ENCODE data around the gene FAU.
"Not testable (repeated sequence)": the region's sequence is repeated elsewhere in the genome, so short reads cannot be mapped to it uniquely, and the experiment has no call there.

The FAU gene

GRCh38 chr11:65119670-65119995 is 2.3 kb downstream of the FAU start:
- no peak for DNase-seq (ENCODE audit: low spot score)

GRCh38 chr11:65118891-65119669 is 2.9 kb downstream of the FAU start:
- not testable (repeated sequence) for DNase-seq (ENCODE audit: low spot score)

DNA sequence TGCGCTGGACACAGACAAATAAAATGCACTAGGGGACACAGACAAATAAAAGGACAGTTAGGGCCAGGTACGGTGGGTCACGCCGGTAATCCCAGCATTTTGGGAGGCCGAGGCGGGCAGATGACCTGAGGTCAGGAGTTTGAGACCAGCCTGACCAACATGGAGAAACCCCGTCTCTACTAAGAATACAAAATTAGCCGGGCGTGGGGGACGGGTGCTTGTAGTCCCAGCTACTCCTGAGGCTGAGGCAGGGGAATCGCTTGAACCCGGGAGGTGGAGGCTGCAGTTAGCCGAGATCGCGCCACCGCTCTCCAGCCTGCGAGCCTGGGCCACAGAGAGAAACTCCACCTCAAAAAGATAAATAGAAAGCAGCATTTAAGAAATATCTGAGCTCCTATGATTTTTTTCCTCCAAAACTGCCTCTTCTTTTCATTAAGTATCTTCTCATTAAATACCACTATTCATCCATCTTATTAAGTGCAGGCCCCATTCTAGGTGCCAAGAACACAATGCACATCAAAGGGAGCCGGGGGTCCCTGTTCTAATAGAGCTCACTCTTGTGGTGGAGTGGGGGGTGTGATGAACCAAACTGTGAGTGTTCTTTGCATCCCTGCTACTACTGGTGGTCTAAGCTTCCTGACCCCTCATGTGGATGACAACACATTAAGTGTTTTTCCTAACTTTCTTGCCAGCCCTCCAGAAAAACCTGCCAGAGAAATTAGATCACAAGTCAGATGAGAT is 3.7 kb downstream of the FAU start:
- no peak for DNase-seq (ENCODE audit: low spot score)

DNA sequence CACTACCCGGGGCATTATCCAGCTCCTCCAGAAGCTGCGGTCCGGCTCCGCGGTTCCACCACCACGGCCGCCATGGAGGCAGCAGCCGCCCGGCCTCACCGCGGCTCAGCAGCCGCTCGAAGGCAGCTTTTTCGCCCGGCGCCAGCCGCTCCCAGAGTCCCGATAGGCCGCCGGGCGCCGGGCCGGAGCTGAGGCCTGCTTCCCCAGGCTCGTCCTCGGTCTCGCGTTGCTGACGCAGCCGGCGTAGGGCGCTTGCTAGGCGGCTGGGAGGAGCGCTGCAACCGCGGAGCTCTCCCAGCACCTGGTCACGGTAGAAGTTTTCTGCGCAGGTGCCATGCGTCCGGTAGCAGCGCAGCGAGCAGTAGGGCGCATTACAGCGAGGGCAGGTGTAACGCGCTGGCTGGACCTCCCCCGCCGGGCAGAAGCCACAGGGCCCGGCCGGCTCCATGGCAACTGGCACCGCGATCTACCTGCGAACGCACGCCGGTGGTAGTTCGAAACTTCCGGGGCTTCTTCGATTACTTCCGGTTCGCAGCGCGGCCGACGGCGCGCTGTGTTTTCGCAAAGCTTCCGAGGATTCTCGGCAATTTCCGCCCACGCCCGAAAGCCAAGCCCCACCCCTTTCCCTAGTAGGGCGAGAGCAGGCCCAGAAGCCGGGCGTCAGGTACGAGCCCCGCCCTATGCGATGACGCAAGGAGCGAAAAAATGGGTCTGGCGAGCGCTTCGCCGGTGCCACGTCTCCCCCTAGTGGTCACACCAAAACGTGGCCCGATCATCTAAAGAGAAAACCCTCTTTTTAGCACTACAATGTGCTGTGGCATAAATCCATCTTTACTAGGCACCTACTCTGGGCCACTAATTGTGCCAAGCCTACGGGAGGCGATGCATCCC is 4.5 kb downstream of the FAU start, which contains the start of gene ZNHIT2:
ZNHIT2 (minus strand) TSS at position 496 of the 891 bp plus-strand sequence; CDS start at position 448, 48 bp downstream.
- peak; percentile 99 for DNase-seq (ENCODE audit: low spot score)

DNA sequence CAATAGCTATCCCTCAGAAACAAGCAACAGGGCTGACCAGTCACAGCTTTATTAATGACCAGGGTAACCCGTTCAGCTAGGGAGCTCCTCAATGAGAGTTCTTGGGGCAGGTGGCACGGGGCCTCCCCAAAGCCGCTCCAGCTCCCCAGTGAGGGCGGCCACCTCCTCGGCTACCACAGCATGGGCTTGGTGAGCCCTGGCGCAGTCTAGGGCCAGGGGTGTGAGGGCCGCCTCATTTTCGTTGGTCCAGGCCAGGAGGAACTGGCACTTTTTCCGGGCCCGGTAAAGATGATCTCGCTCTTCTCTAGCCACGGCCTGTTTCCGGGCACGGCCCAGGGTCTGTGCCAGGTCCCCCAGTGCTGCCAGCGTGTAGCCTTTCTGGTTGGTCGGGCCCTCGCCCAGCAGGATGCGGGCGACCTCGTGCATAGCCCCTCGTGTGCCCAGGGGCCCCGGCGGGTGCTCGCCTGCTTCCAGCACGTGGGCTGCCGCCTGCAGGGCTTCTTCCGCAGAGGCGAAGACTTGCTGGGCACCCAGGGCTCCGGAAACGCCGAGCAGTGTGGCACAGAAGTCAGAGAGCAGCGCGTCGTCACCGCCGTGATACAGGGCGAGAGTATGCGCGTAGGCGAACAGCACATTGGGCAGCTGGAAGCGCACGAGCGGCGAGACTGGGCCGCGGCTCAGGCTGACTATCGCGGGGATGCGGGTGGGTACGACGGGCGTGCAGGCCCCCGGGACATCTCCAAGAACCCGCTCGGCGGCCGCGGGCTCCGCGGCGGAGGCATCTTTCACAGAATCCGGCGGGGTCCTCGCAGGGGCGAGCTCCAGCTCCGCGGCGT is 5.3 kb downstream of the FAU start:
- DNase-seq (ENCODE audit: low spot score): peak; percentile 79

DNA sequence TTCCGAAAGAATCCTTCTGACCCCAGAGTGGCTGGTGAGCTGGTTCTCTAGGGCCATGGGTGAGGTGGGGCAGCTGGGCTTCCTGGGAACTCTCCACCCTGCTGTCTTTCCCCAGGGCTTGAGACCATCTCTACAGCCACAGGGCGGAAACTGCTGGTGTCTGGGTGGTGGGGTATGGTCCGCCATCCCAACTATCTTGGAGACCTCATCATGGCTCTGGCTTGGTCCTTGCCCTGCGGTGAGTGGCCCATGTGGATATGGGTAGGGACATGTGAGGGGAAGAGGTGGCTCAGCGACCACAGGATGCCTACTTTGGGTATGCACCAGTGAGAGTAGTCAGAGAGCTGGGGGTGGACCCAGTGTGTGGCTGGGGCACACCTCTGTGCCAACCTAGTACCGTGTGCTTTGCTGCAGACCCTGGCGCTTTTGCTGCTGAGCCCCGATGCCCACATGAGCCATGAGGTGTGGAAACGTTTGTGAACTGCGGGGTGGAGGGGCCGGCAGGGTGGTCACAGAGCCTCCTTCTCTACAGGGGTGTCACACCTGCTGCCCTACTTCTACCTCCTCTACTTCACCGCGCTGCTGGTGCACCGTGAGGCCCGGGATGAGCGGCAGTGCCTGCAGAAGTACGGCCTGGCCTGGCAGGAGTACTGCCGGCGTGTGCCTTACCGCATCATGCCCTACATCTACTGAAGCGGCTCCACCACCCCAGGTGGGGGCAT is 6.4 kb downstream of the FAU start:
- DNase-seq (ENCODE audit: low spot score): no peak

DNA sequence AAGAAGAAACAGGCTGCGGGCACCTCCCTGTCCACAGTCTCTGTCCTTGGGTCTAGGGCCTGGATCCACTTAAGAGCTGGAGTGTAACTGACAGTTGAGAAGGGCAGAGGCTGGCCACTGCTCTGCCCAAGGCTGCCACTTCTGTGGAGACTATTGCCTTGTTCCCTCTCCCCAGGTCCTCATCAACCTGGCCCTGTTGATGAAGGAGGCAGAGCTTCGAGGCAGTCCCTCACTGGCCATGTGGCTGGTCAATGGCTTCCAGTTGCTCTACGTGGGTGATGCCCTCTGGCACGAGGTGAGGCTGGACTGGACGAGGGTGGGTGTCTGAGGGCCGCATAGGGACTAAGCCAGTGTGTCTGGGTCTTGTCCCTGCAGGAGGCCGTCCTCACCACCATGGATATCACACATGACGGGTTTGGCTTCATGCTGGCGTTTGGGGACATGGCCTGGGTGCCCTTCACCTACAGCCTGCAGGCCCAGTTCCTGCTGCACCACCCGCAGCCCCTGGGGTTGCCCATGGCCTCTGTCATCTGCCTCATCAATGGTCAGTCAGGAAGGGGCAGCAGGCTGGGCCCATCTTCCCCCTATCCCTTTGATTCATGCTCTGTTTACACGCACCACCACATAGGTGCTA is 7.3 kb downstream of the FAU start:
- no peak for DNase-seq (ENCODE audit: low spot score)

GRCh38 chr11:65113839-65114238 is 8.1 kb downstream of the FAU start:
- peak; percentile 71 for DNase-seq (ENCODE audit: low spot score)

DNA sequence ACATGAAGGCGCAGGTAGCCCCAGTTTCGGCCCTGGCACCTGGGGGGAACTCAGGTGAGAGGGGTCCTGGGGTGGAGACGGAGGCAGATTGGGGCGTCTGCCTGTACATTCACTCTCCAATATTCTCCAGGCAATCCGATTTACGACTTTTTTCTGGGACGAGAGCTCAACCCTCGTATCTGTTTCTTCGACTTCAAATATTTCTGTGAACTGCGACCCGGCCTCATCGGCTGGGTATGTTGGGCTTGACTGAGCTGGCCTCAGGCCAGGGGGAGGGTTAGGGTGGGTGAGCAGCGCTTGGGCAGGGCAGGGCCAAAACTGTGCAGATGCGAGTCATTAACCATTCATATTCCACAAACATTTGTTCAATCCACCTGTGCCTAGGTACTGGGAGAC is 8.6 kb downstream of the FAU start:
- peak; percentile 87 for DNase-seq (ENCODE audit: low spot score)

DNA sequence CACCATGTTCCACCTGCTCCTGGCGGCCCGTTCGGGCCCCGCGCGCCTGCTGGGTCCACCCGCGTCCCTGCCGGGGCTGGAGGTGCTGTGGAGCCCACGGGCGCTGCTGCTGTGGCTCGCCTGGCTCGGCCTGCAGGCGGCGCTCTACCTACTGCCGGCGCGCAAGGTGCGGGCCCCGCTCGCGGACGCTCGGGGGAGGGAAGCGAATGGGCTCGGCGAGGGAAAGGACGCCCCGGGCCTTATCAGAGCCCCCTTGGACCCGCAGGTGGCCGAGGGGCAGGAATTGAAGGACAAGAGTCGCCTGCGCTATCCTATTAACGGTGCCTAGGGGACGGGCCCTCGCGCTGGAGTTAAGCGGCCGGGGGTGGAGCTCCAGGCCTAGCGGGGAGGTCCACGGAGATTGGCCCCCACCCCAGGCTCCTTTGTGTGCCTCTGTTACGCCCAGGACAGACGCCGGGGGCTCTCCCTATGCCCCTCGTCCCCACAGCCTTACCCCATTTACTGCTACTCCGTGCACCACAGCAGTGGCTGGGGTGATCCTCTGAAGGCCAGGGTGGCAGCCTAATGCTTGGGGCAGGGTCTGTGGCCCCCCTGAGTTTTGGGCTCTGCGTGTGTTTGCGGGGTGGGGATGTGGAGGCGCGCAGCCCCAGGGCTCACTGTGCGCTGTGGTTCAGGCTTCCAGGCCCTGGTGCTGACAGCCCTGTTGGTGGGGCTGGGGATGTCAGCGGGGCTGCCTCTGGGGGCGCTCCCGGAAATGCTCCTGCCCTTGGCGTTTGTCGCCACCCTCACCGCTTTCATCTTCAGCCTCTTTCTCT is 9.2 kb downstream of the FAU start:
- peak; percentile 62 for DNase-seq (ENCODE audit: low spot score)

DNA sequence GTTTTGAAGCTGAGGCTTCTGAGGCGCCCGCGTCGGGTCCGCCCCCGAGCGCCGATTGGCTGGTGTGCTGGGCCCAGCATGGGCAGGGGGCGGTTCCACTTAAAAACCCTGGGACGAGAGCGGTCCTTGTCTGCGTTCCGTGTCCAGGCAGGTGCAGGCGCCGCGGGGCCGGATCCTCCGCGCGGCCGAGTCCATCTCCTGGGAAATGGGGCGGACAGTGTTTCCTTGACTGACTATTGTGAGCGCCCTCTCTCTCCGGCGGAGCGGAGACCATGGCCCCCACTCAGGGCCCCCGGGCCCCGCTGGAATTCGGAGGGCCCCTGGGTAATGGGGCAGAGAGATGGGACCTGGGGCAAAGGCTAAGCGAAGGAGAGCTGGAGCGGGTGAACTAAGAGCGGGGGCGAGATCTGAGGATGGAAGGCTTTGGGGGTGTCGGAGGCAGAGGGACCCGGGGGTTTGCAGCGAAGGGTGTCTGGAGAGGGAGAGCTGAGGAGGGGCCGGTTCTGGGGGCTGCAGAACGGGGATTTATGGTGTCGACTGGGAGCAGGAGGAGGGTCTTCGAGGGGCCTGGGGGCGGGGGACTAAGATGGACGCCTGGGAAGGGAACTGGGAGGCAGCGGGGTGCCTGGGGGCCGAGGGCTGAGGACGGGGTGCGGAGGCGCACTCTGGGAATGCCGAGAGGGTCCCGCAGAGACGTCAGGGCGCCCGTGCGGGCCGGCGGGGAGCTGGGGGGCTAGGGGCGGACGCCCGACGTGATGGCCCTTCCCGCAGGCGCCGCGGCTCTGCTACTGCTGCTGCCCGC is 10.0 kb downstream of the FAU start, which contains the start of gene TM7SF2:
TM7SF2 (plus strand) TSS at position 129 of the 802 bp plus-strand sequence; CDS start at position 273, 144 bp downstream.
- peak; percentile 96 for DNase-seq (ENCODE audit: low spot score)

DNA sequence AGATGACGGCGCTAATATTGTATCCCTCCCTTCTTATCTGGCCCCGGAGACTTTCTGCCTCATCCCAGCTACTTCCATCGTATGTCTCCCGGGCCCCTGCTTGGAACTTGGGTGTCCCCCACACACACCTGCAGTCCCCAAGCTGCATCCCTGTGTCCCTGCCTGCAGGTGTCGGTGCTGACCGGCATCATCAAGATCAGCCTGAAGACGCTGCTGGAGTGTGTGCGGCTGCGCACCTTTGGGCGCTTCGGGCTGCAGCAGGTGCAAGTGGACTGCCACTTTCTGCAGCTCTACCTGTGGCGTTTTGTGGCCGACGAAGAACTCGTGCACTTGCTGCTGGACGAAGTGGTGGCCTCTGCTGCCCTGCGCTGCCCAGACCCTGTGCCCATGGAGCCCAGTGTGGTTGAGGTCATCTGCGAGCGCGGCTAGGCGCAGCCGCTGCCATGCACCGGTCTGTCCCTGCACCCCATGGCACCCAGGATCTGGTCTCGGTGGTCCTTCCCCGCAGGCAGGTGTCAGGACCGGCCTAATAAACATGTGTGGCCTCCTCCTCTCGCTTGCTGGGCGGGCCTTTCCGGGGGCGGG is 10.7 kb downstream of the FAU start:
- DNase-seq (ENCODE audit: low spot score): no peak

DNA sequence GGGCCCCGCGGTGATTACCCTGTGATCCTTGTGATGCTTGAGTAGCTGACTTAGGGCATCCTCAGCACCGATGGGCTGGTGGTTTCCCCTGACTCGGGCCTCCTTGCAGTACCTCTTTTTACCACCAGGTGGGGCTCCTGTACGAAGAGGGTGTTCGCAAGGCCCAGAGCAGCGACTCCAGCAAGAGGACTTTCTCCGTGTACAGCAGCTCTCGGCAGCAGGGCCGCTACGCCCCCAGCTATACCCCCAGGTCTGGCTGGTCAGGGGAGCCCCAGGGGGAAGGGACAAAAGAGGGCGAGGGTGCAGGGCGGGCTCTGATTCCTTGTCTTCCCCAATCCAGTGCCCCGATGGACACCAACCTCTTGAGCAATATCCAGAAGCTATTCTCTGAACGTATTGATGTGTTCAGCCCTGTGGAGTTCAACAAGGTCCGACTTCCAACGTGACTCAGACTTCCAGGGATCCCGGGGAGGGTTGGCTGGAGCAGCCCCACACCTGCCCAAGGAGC is 11.5 kb downstream of the FAU start:
- peak; percentile 85 for DNase-seq (ENCODE audit: low spot score)

DNA sequence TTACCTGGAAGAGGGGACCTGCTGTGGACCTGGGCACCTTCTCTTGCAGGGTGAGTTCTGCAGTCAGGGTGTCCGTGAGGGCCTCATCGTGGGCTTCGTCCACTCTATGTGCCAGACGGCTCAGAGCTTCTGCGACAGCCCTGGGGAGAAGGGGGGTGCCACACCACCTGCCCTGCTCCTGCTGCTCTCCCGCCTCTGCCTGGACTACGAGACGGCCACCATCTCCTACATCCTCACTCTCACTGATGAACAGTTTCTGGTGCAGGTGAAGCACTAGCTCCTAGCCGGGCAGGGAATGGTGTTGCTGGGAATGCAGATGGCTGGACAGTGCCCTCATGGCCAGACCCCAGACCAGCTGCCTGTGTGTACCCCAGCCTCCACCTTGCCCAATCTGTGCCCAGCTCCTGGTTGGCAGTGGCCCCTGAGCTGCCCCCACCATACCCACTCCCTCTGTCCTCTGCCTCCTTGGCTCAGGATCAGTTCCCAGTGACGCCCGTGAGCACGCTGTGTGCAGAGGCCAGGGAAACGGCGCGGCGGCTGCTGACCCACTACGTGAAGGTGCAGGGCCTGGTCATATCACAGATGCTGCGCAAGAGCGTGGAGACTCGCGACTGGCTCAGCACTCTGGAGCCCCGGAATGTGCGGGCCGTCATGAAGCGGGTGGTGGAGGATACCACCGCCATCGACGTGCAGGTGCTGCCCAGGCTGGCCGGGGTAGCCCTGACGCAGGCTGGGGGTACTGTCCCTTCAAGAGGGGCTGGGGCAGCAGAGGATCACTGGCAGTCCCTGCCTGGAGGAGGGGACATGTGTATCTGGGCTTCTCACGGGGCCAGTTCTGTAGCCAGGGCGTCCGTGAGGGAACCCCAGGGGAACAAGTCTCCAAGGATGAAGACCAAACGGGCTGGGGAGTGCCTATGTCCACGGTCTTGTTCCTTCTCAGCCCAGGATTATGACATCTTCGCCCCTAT is 12.4 kb downstream of the FAU start:
- DNase-seq (ENCODE audit: low spot score): no peak

DNA sequence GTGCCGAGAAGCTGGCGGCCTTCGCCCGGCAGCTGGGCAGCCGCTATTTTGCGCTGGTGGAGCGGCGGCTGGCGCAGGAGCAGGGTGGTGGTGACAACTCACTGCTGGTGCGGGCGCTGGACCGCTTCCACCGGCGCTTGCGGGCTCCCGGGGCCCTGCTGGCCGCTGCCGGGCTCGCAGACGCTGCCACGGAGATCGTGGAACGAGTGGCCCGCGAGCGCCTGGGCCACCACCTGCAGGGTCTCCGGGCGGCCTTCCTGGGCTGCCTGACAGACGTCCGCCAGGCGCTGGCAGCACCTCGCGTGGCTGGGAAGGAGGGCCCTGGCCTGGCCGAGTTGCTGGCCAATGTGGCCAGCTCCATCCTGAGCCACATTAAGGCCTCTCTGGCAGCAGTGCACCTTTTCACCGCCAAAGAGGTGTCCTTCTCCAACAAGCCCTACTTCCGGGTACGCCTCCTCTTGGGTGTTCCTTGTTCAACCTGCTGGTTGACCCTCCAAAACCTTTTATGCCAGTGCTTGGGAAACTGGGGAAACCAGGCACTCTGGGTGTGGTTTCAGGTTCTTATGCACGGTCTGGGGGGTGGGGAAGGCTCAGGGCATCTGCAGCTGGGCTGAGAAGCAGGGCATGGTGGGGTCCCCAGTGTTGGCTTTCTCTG is 13.3 kb downstream of the FAU start:
- no peak for DNase-seq (ENCODE audit: low spot score)

Data from kidney tubule cell (primary cell).